Activated gamma-delta T cell (primary cell): ENCODE results near the gene GJD3.

ENCODE experiments used
- DNase-seq: peaks from one replicate; lab custom pipeline; 2025; lab: John Stamatoyannopoulos, UW

The GJD3 gene

DNA sequence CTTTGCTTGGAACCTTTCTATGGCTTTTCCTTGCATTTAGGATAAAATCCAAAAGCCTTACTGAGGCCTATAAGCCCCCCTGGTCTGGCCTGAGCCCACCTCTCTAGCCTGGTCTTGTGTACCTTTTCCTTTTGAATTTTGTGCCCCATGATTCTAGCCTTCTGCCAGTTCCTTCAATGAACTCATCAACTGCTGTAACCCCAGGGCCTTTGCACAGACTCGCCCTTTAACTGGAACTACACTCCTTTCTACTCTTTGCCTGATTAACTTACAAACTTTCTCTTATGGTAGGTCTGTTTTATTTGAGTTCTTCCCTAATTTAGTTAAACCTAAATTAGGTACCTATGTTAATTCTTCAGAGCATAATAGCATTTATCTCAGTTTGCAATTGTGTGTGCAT lies 24.2 kb downstream of the GJD3 start:
- DNase-seq, result no peak

DNA sequence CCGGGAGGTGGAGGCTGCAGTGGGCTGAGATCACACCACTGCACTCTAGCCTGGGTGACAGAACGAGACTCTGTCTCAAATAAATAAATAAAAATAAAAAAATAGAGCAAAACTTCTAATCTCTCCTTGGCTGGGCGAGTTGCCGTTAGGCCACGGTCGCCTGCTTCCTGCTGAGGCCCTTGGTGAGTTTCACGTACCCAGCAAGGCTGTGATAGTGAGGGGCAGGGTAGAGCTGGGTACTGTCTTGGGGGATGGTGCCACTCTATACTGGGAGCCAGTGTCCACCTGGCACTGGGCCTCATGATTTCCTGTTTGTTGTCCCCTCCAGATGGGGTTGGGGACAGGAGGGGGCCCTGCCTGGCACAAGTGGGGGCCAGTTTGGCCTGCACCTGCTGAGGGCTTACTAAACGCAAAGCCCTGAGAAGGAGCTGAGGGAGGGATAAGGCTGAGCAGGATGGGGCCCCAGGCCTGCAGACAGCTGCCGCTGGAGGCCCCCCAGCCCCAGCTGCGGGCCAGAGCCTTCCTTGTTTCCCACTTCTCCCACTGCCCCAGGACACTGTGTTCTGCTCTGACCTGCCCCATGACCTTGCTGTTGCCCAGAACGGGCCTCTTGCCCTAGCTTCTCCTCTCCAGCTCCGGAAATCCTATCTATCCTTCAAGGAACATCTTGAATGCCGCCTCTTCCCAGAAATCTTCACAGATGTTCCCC lies 25.4 kb downstream of the GJD3 start:
- DNase-seq, result no peak

DNA sequence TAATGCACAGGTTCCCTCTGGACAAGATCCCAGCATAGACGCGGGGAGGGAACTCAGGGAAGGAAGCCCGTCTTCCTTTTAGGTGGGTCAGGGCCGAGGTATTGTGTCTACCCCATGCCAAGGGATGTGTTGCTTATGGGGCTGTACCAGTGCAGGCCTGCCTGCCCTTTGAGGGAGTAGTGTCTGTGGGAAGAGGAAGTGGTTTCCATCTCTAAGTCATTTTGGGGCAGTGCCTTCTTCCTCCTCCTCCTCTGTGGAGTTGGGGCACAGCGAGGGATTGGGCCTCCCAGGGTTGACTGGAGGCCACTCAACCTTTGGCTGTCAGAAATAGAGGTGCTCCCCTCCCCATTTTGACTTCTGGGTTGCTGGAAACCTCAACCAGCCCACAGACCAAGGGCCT lies 26.5 kb downstream of the GJD3 start:
- no peak for DNase-seq

DNA sequence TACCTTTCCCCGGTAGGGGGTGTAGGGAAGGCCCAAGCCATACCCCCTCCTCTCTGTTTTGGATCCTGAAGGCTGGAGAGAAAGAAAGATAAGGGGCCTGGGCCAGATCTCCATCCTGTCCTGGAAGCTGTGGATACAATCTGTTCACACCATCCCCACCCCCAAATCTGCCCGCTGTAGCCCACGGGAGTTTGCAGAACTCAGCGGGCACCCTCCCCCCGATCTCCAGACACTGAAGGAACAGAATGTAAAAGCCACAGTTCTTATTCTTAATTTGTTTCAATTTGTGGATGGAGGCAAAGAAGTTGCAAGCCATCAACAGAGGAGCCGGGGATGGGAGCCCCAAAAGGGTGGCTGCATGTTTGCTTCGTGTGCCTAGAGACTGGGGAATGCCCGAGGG lies 27.2 kb downstream of the GJD3 start:
- no peak for DNase-seq

DNA sequence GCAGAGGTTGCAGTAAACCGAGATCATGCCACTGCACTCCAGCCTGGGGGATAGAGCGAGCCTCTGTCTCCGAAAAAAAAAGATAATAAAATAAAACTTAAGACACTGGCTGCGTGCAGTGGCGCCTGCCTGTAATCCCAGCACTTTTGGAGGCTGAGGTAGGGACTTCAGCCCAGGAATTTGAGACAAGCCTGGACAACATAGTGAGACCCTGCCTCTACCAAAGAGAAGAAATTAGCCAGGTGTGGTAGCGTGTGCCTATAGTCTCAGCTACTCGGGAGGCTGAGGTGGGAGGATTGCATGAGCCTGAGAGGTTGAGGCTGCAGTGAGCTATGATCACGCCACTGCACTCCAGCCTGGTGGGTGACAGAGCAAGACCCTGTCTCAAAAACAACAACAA lies 28.9 kb downstream of the GJD3 start:
- no peak for DNase-seq

DNA sequence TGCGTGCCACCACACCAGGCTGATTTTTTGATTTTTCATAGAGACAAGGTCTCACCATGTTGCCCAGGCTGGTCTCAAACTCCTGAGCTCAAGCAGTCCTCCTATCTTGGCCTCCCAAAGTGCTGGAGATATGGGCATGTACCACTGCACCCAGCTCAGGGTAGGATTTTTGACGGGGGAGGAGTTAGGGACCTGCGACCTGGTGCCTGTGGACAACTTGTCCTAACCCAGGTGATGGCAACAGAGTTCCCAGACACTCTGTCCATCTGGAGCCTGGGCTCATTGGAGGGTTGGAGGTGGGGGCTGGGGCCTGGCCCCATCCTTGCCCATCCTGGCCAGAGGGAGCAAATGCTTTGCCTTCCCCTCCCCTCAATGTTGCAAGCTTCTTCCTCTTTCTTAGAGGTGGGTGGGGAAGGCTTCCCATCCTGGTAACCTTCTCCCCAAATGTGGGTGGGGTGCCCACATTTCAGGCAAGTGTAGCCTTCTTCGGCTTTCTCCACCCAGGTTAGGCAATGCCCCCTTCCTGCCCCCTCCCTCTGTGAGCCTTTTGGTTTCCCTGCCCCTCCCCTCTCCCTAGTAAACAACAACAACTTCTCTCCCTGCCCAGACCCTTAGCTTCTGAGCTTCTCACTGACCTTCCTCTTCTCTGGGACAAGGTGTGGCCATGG lies 30.6 kb downstream of the GJD3 start:
- DNase-seq, result no peak

DNA sequence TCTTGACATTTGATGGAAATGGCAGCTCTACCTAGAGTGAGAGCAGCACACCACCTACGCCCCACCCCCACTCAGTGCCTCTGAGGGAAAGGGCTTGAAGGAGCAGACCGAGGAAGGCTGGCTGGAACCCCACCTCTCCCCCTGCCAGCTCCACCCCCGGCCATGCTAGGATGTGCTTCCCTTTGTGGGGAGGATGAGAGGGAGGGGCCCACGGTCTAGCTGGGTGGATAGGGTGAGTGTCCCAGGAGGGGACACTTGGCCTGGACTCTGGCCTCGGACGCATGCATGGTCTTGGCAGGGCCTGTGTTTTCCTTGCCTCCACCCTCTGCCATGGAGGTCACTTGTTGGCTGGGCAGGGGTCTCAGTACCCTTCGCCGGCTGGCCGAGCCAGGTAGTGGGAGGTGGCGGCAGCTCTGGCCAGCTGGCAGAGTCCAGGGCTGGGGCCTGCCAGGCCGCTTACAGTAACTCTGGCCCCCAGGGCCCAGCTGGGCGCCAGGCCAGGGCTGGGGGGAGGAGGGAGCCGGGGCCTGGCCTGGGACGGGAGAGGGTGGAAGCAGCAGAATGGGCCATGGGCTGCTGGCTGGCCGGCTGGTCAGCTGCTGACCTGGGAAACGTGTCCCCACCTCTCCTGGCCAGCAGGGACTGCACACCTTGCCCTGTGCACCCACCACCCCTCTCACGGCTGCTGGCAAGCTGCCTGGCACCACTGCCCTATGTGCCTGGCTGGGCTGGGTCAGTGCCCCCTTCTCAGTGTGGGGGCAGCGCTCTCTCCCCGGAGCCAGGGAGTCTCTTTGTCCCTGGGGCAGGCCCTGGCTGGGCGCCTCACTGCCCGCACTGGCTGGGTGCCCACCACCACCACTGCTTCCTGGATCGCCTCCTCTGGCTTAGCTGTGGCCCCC lies 32.5 kb downstream of the GJD3 start:
- DNase-seq, result no peak

DNA sequence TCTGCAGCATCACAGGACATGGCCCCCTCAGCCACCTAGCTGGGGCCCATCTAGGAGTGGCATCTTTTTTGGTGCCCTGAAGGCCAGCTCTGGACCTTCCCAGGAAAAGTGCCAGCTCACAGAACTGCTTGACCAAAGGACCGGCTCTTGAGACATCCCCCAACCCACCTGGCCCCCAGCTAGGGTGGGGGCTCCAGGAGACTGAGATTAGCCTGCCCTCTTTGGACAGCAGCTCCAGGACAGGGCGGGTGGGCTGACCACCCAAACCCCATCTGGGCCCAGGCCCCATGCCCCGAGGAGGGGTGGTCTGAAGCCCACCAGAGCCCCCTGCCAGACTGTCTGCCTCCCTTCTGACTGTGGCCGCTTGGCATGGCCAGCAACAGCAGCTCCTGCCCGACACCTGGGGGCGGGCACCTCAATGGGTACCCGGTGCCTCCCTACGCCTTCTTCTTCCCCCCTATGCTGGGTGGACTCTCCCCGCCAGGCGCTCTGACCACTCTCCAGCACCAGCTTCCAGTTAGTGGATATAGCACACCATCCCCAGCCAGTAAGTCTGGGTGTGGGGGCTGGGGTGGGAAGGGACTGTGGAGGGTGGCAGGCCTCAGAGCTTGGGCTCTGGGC lies 33.6 kb downstream of the GJD3 start:
- no peak for DNase-seq

DNA sequence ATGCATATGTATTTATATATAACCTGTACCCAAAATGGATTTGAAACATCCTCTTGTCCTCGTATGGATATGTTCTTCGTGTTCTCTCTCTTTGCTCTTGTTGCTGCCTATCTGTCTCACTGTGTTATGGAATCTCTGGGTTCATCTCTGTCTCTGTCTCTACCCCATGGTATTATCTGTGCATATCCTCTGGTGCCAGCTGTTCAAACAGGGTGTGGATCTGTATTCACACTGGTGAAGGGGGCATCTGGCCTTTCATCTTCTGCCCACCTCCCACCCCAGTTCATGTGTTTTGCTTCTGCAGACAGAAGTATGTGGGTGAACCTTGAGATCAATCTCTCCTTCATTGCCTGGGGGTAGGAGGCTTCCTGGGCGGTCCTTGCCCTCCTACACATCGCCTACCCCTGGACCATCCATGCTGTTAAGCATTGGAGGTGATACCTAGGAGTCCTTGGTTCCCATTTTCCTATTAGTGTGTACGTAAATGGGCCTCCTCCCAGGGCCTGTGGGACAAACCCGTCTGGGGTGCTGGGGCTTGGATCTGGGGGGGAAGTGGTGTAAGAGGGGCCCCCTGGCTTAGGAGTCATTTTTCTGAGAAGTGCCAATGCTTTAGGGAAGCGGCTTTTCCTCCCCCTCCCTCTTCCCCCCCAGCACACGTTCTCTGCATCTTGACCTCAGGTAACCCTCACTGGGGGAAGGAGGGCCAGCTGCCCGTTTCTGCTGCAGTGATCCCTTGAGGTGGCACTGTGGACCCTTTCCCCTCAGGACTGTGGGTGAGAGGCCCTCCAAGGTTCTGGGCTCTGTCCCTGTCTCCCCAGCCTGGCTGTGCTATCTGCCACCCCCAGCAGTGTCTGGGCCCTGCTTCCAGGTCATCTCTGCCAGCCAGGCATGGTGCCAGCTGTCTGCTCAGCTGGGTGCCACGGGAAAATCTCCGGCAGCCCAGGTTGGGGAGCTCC lies 34.4 kb downstream of the GJD3 start:
- no peak for DNase-seq

DNA sequence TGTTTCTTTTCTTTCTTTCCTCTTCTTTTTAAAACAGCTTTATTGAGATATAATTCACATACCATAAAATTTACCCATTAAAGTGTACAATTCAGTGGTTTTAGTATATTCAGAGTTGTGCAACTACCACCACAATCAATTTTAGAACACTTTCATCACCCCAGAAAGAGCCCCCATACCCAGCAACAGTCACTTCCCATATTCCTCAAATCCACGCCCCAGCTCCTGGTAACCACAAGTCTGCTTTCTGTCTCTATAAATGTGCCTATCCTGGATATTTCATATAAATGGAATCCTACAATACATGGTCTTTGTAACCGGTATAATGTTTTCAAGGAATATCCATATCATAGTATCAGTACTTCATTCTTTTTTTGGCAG lies 36.2 kb downstream of the GJD3 start:
- DNase-seq, result no peak

DNA sequence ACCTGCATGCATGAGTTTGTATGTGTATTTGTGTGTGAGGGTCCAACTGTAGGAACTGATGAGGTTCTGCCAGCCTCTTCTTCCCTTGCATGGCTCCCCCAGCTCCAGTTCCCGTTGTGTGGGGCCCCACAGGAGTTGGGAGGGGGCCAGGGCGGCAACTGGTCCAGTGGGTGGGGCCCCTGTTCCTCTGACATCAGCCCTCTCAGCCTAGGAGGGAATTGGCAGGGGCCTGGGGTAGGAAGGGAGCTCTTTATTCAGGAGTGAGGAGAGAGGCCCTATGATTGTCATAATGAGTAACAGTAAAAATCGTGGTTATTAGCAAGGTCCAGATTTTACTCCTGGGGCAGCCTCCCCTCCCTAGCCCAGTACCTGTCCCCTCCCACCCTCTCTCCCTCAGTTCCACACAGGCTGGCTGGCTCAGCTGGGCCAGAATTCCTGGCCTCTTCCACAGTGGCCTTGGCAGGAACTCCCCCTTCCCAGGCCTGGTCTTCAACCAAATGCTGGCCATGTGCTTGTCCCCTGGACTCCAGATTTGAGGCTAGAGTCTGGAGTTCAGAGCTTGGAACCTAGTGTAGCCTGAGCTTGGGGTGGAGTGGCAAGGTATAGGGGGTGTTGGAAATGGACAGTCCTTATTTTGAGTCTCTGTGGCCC lies 36.7 kb downstream of the GJD3 start:
- no peak for DNase-seq

DNA sequence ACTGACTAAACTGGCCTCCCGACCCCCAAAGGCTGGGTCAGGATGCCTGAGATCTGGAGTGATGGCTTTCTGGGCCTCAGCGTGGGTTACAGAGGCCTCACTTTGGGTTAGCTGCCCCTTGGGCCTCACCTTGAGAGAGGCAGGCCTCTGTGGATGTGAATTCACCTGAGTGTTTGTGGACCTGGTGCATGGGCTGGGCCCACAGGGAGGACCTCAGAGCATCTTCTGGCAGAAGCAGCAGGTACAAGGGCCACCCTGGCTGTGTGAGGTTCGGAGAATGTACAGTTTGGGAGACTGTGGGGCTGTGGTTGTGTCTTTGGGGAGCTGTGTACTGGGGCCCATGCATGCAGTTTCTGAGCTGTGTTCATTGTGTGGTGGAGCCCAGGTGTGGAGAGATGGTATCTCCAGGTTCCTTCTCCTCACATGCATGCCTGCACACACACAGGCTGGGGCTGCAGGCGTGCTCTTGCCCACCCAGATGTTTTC lies 37.2 kb downstream of the GJD3 start:
- DNase-seq, result no peak

DNA sequence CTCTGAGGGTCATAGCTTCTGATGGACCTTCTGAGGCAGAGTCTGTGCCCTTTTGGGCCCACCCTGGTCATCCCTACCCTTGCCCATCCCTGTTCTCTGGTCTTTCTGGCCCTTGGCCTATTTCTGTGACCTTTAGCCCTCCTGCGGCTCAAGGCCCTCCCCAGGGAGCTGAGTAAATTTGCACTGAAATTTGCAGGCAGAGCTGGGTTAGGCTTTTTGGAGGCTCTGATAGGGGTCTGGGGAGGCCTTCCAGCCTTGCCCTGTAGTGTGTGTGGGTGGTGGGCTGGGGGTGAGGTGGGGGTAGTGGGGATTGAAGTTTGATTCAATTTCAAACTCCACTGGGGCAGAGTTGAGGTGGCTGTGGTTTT lies 37.7 kb downstream of the GJD3 start:
- DNase-seq, result no peak

DNA sequence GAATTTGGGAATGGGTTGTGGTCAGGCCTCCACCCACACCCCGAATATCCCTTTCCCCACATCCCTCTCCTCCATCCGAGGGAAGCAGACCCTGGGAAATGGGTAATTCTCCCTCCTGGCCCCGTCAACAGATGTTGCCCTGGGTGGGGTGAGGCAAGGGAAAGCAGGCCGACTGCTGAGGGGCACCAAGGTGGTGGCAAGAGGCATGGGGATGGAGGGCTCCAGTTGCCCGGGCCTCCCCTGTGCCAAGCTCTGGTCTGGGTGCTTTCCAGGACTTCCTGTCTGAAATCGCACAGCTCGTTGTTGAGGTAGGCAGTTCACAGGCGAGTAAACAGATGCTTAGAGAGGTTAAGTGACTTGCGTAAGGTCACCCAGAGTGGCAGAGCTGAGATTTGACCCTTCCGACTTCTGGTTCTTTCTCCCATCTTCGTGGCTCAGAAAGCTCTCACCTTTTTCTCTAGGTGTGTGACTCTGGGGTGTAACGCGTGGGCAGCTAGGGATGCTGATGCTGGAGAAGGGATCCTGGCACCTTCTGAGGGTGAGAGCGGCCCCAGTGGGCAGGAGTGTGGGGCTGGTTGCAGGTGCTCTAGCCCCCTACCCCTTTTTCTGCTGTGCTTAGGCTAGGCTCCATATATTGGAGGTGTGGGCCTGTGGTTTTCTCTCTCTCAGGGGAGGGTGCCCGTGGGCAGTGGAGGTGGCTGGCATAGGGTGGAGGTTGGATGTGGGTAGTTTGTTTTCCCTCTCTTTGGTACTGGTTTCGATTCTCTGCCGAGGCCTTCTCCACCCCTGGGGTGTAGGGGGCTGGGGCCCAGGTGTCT lies 38.3 kb downstream of the GJD3 start:
- peak; percentile 34 for DNase-seq

DNA sequence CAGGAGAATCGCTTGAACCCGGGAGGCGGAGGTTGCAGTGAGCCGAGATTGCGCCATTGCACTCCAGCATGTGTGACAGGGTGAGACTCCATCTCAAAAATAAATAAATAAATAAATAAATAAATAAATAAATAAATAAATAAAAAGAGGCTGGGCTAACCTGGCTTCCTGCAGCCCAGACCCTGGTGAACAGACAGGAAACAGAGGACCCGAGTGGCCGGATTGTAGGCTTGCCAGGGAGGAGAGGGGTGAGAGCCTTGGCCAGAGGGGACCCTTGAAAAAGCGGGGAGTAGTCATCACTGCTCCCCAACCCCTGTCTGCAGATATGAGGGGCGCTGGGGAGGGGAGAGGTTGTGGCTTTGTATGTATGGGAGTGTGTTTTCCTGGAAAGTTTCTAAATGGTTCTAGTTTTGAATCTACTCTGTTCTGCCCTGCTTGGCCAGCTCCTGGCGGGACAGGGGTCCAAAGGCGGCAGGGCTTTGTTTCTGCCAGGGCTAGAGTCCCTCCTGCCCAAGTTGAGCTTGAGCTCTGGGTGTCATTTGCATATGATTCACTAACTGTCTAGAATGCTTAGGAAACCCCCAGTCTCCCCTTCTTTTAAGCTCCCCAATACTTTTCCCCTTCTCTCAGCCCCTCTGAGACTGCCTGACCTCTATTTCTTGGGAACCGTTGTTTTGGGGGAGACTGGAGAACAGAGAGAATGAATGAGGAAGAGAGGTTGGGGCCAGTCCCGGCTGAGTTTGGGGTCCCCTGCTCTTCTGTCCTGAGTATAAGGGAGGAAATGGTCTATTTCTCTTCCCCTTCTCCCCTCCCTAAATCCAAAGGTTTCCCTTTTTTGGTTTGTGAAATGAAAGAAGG lies 39.2 kb downstream of the GJD3 start:
- DNase-seq, result no peak

DNA sequence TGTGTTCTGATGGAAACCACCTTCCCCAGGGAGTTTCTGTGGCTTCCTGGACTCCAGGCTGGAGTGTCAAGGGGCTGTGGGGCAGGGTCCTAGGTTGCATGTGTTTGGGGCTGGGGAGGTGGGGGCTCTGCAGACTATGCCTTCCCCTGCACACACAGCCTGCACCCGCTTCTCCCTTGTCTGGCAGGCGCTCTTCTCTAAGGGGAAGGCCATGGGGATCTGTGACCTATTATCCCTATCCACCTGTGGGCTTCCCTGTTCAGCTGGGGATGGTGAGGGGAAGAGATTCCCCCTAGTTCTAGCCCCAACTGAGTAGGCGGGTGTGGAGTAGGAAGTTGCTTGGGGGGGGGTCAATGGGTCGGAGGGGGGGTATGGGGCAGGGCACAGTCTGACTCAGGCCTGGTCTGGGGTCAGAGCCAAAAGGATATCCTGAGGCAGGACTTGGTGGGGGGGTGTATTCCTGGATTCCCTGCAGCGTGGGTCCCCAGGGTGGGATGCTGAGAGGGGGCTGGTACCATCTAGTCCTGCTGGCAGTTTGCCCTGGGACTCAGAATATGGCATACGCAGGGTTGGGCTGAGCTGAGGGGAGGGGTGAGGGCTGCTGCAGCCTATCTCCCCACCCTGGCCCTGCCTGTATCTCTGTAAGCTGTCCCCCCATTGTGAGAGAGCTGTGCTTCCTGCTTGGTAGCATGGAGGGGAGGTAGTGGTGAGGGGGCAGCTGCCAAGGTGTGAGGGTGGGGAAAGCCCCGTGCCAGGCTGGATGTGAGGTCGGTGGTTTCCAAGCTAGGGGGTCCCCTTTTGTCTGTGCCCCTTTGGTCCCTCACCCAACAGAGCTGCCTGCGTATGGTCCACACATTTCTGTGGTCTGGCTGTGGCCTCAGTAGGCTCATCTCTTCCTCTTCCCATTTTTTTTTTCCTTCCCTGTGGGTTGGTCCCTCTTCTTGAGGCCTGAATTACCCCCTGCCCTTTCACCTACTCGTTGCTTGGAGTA lies 40.9 kb downstream of the GJD3 start:
- peak; percentile 54 for DNase-seq
